ENCODE measurements around the gene GINS3. TPM values are rescaled to one million over a fixed set of nuclear protein-coding genes. Genes with fewer than 3 reads are reported as not detected.

The GINS3 gene
- total RNA-seq, 4 donors from 2014 or later = 1.2 to 2.0 (median 1.8) TPM

DNA sequence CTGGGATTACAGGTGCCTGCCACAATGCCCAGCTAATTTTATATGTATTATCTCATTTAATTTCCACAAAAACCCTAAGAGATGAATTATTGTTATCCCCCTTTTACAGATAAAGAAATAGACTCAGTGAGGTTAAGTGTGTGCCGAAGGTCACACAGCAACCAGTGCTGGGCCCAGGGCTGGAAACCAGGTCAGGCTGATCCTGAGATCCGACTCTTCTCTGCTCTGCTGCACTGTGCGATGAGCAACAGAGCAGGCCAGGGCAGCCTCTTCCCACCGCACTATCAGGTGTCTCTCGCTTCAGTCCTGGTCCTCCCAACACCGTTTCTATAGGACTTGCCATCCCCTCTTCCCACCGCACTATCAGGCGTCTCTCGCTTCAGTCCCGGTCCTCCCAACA is 24.8 kb downstream of the GINS3 start:
- 92% methylated on average over 10 of the region's 10 CpGs for WGBS
- intact Hi-C loops (cut with DNase I) = no loop called here
- TF ChIP-seq CTCF (IDR thresholded peaks at IDR 0.05) = no peak
- no peak for TF ChIP-seq POLR2AphosphoS5 (IDR thresholded peaks at IDR 0.05)
- no peak for TF ChIP-seq POLR2A (IDR thresholded peaks at IDR 0.05; ENCODE audit: low read depth)
- no peak for TF ChIP-seq EP300 (IDR thresholded peaks at IDR 0.05)
- no peak for DNase-seq (ENCODE audit: extremely low spot score)
- H3K36me3 ChIP-seq = no peaks in the 10 kb centered on the region
- no peak overlapping the region for H3K4me3 ChIP-seq
- peaks cover 0 to 36% (median 0%) of the 10 kb centered on the region in 4 donors for H3K27me3 ChIP-seq
- H3K27ac ChIP-seq (replicated peaks in 1 of 4) = no peak overlapping the region
- H3K4me1 ChIP-seq = peaks cover 0 to 3% (median 0%) of the 10 kb centered on the region in 4 donors
- no peaks in the 10 kb centered on the region for H3K9me3 ChIP-seq

DNA sequence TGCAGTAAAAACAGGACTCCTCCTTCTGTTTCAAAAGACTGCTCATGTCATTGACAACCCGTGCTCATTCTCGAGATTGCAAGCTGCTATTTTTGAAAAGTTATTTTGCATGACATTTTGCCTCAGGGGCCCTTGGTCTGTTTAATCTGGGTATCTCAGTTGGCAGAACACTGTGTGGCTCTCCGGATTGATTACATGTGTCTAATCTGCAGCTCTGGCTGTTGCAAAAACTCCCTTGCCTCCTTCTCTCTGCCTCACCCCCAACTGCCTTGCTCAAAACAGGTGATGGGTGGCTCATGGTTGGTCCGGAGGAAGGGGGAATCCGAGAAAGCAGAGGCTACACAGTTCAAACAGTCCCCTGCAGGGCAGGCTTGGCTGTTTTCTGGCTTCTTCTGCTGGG is 25.3 kb downstream of the GINS3 start:
- no peak for DNase-seq (ENCODE audit: extremely low spot score)
- no peak overlapping the region for H3K27ac ChIP-seq (replicated peaks in 1 of 4)
- 75% methylated on average over 5 of the region's 5 CpGs for WGBS

DNA sequence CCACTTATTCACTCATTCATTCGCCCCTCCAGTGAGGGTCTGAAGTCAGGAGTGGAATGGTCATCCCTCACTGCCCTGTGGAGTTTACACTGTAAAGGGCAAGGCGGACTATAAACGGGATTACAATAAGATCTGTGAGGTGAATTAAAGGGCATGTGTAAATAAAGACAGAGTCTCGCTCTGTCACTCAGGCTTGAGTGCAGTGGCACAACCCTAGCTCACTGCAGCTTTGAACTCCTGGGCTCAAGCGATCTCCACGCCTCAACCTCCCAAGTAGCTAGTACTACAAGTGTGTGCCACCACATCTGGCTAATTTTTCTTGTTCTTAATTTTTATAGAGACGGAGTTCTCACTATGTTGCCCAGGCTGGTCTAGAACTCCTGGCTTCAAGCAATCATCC is 25.8 kb downstream of the GINS3 start:
- Histone ChIP-seq H3K27me3 (peaks cover 0 to 44% (median 0%) of the 10 kb centered on the region in 4 donors), H3K4me3 (no peak overlapping the region), H3K27ac (replicated peaks in 1 of 4) (no peak overlapping the region), H3K9me3 (no peaks in the 10 kb centered on the region), H3K36me3 (no peaks in the 10 kb centered on the region), H3K4me1 (peaks cover 0 to 3% (median 0%) of the 10 kb centered on the region in 4 donors)
- 88% methylated on average over 7 of the region's 7 CpGs for WGBS
- no peak for DNase-seq (ENCODE audit: extremely low spot score)
- TF ChIP-seq POLR2AphosphoS5 (IDR thresholded peaks at IDR 0.05) (no peak), POLR2A (IDR thresholded peaks at IDR 0.05; ENCODE audit: low read depth) (no peak), EP300 (IDR thresholded peaks at IDR 0.05) (no peak), CTCF (IDR thresholded peaks at IDR 0.05) (no peak)
- intact Hi-C loops (cut with DNase I) = no loop called here

More for the DNA sequence above, 25.3 kb downstream of the GINS3 start:
- intact Hi-C loops (cut with DNase I) = no loop called here
- Histone ChIP-seq H3K36me3 (no peaks in the 10 kb centered on the region), H3K4me1 (peaks cover 0 to 3% (median 0%) of the 10 kb centered on the region in 4 donors), H3K4me3 (no peak overlapping the region), H3K27me3 (peaks cover 0 to 41% (median 0%) of the 10 kb centered on the region in 4 donors), H3K9me3 (no peaks in the 10 kb centered on the region)
- TF ChIP-seq EP300 (IDR thresholded peaks at IDR 0.05) (no peak), CTCF (IDR thresholded peaks at IDR 0.05) (no peak), POLR2A (IDR thresholded peaks at IDR 0.05; ENCODE audit: low read depth) (no peak), POLR2AphosphoS5 (IDR thresholded peaks at IDR 0.05) (no peak)

DNA sequence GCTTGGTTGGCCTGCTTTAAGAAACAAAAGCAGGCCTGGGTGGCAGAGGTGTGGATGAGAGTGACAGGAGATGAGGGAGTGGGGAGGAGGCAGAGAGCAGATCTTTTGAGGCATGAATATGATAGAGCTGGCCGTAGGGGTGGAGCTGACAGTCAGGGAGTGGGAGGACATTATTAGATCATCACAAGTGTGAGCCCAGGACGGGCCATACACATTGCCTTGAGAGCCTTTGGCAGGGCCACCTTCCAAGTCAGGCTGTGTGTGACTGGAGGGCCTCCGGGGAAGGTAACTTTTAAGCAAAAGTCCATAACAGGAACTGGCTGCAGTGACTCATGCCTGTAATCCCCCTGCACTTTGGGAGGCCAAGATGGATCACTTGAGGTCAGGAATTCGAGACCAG is 26.3 kb downstream of the GINS3 start:
- intact Hi-C loops (cut with DNase I) = no loop called here

More for the DNA sequence above, 26.3 kb downstream of the GINS3 start:
- no peak for DNase-seq (ENCODE audit: extremely low spot score)
- no peak overlapping the region for H3K4me3 ChIP-seq
- H3K4me1 ChIP-seq = peaks cover 0 to 3% (median 0%) of the 10 kb centered on the region in 4 donors
- WGBS = 37% methylated on average over 4 of the region's 4 CpGs
- no peak overlapping the region for H3K27ac ChIP-seq (replicated peaks in 1 of 4)
- H3K36me3 ChIP-seq = no peaks in the 10 kb centered on the region
- peaks cover 0 to 44% (median 0%) of the 10 kb centered on the region in 4 donors for H3K27me3 ChIP-seq
- no peak for TF ChIP-seq CTCF (IDR thresholded peaks at IDR 0.05)
- no peak for TF ChIP-seq EP300 (IDR thresholded peaks at IDR 0.05)
- TF ChIP-seq POLR2AphosphoS5 (IDR thresholded peaks at IDR 0.05) = no peak
- H3K9me3 ChIP-seq = no peaks in the 10 kb centered on the region
